BE2C (cell line): Measurements from ENCODE around the gene BZW2.

Source experiments
- DNase-seq: peaks from one replicate; pipeline ENCODE4 v3.0.0-alpha.2; 2020
- H3K27me3 ChIP-seq: fragments of 250-450 bp; sonication (Bioruptor Pico); 2 replicates; pipeline ENCODE4 v1.5.1; 2020; ENCODE audit warnings: mild to moderate bottlenecking
- H3K36me3 ChIP-seq: fragments of 250-450 bp; sonication (Bioruptor Pico); 2 replicates; pipeline ENCODE4 v1.5.1; 2020; ENCODE audit warnings: mild to moderate bottlenecking
- H3K4me1 ChIP-seq: fragments of 250-450 bp; sonication (Bioruptor Pico); 2 replicates; pipeline ENCODE4 v1.5.1; 2020
- H3K4me3 ChIP-seq: 2 replicates; pipeline ENCODE4 v1.5.1; 2011; ENCODE audit warnings: low read depth, low read length
- H3K9me3 ChIP-seq: fragments of 250-450 bp; sonication (Bioruptor Pico); 2 replicates; pipeline ENCODE4 v1.5.1; 2020
- TF ChIP-seq, protein P1 (sequence below): IDR thresholded peaks from 2 replicates; pipeline ENCODE4 v1.5.1; 2012; ENCODE audit warnings: mild to moderate bottlenecking, low read depth, low read length

Gene BZW2

DNA sequence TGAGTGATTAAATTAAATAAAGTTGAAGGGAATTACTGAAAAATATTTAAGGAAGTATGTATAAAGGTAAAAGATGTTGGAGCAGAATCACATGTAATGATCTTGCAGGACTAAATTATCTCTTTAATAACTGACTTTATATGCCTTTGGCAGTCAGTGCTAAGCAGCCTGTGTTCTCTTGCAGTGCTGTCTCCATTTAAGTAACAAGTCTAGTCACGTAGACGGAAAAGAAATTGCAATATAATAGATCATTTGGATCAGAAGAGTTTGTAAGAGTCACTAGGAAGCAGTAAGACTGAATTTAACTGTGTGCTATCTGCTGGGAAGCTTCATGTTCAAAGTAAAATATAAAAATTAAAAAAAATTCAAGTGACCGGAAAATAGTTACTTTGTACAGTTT is 21.4 kb downstream of the BZW2 start:
- peaks cover 51% of the 10 kb centered on the region for H3K36me3 ChIP-seq

DNA sequence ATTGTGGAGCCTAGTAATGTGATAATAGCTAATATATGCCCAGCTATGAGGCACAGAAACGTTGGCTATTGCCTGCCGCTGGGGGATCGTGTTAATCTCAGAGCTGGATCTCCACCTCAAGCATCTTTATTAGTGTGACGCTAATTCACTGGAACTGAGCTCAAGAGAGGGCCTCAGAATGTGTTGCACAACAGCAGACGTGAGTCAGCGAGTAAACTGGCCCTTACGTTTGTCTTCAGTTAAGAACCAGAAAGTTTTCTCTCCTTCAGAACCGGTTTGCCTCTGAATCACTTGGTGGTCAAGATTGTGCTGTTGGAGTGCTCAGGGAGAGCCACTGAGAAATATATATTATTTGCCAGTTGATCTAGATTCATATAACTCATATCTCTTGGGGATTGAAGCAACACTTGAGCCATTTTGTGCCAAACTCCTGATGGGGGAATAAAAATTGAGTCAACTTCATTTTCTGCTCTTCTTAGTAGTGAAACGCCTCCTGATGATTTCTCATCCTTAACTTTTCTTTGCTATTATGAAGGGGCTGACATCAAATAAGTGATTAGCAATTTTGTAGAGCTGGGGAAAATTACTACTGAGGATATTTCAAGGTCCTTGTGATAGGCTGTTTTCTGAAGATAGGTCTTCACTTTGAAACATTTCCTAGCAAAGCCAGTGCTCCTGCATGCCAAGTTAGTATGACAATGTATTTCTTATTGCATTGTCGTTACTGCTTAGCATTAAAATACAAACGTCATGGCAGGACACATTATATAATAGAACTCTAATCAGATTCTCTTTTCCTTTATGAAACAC is 22.3 kb downstream of the BZW2 start:
- no peaks in the 10 kb centered on the region for H3K9me3 ChIP-seq
- peaks cover 52% of the 10 kb centered on the region for H3K36me3 ChIP-seq
- TF ChIP-seq, protein P1, sequence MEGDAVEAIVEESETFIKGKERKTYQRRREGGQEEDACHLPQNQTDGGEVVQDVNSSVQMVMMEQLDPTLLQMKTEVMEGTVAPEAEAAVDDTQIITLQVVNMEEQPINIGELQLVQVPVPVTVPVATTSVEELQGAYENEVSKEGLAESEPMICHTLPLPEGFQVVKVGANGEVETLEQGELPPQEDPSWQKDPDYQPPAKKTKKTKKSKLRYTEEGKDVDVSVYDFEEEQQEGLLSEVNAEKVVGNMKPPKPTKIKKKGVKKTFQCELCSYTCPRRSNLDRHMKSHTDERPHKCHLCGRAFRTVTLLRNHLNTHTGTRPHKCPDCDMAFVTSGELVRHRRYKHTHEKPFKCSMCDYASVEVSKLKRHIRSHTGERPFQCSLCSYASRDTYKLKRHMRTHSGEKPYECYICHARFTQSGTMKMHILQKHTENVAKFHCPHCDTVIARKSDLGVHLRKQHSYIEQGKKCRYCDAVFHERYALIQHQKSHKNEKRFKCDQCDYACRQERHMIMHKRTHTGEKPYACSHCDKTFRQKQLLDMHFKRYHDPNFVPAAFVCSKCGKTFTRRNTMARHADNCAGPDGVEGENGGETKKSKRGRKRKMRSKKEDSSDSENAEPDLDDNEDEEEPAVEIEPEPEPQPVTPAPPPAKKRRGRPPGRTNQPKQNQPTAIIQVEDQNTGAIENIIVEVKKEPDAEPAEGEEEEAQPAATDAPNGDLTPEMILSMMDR = peak; percentile 23; the same call in 1 of the 2 replicates
- H3K4me1 ChIP-seq = peaks cover 8% of the 10 kb centered on the region
- no peaks in the 10 kb centered on the region for H3K27me3 ChIP-seq
- H3K4me3 ChIP-seq = no peak overlapping the region
- DNase-seq = peak; percentile 69

More for the DNA sequence above, 21.4 kb downstream of the BZW2 start:
- no peak for DNase-seq
- Histone ChIP-seq H3K9me3 (no peaks in the 10 kb centered on the region), H3K4me1 (peaks cover 8% of the 10 kb centered on the region), H3K4me3 (no peak overlapping the region), H3K27me3 (no peaks in the 10 kb centered on the region)
- TF ChIP-seq, protein P1 = no peak

DNA sequence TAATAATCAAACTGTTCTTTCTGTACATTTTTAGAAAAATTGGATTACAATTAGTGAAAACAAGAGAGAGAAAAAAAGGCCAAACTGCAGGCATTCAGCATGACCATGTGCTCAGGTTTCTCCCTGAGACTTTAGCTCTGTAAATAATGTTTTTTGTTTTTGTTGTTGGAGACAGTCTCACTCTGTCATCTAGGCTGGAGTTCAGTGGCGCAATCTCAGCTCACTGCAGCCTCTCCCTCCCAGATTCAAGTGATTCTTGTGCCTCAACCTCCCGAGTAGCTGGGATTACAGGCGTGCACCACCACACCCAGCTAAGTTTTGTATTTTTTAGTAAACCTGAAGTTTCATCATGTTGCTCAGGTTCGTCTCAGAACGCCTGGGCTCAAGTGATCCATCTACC is 23.0 kb downstream of the BZW2 start:
- Histone ChIP-seq H3K4me1 (peaks cover 8% of the 10 kb centered on the region), H3K27me3 (no peaks in the 10 kb centered on the region), H3K36me3 (peaks cover 52% of the 10 kb centered on the region), H3K9me3 (no peaks in the 10 kb centered on the region), H3K4me3 (no peak overlapping the region)
- no peak for DNase-seq
- TF ChIP-seq, protein P1 = no peak

DNA sequence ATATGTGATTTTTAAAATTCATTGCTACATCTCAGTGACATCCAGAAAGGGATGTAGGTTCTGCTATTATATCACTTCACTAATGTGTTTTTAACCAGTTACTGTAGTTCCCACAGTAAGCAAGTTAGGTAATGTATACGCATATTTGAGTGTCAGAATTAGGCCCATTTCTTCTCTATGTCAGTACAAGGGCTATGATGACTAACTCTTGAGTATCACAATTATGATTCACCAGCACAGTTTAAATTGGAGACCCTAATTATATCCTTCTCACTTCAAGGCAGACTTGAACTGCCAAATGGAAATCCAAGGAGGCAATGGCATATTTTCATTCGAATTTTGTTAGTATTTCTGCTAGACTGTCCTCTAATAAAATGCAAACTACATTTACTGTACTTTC is 23.6 kb downstream of the BZW2 start:
- peaks cover 56% of the 10 kb centered on the region for H3K36me3 ChIP-seq
- DNase-seq = no peak
- TF ChIP-seq, protein P1 = no peak

DNA sequence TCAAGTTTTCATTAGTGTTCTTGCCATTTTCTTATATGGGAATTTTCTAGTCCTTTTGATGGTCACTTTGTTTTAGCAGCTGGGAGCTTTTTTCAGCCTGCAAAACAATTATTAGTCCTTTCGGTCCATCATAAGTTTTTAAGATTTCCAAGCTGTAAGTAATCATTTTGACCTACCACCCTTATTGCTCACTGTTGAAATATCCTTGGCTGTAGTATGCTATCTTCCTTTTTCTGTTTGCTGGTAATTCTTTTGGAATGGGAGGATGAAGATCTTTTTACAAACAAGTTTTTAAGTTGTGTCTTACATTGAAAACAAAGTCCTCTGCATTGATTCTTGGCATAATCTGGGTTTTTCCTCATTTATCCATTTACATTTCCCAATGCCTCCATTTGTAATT is 24.0 kb downstream of the BZW2 start:
- DNase-seq = no peak
- Histone ChIP-seq H3K9me3 (no peaks in the 10 kb centered on the region), H3K36me3 (peaks cover 60% of the 10 kb centered on the region), H3K27me3 (no peaks in the 10 kb centered on the region), H3K4me3 (no peak overlapping the region), H3K4me1 (peaks cover 8% of the 10 kb centered on the region)
- TF ChIP-seq, protein P1 = no peak

More for the DNA sequence above, 23.6 kb downstream of the BZW2 start:
- no peak overlapping the region for H3K4me3 ChIP-seq
- H3K9me3 ChIP-seq = no peaks in the 10 kb centered on the region
- H3K27me3 ChIP-seq = no peaks in the 10 kb centered on the region
- H3K4me1 ChIP-seq = peaks cover 8% of the 10 kb centered on the region

DNA sequence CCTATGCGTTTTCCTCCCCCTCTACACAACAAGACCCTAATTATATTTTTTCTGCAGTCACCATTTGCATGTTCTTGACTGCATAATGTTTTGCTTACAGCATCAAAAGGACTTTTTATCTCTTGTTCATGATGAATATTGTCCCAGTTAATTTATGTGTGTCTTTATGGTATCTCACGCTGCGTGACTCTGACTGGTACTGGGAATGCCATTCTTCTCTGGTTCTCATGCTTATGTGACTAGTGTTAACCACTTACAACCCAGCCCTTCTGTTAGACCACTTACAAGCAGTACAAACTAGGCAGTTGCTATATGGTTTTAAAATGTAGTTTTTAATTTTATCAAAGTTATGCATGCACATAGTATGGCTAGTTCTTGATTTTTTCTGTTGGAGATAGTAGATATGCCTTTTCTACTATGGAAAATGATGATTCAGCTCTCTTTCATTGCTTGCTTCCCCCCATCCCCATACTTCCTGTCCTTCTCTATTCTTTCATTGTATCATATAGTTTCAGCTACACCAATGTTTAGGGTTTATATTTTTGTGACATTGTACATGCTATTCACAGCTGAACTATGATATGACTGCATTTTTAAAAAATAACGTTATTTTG is 24.9 kb downstream of the BZW2 start:
- TF ChIP-seq, protein P1 = no peak
- no peak for DNase-seq
- H3K36me3 ChIP-seq = peaks cover 62% of the 10 kb centered on the region
- H3K4me3 ChIP-seq = no peak overlapping the region
- H3K9me3 ChIP-seq = no peaks in the 10 kb centered on the region
- H3K4me1 ChIP-seq = peaks cover 8% of the 10 kb centered on the region
- H3K27me3 ChIP-seq = no peaks in the 10 kb centered on the region
